IMR-90 (cell line): ENCODE measurements around the gene AOPEP. TPM values are rescaled to one million over a fixed set of nuclear protein-coding genes. Genes with fewer than 3 reads are reported as not detected.
A peak's percentile ranks its signal among the peaks of the same experiment; 100 is the strongest.

Experiments used
- ATAC-seq: fragments of 200-7000 bp; cut with Tn5 transposase; 2 replicates; pipeline ENCODE4 v1.9.1; 2020; ENCODE audit warnings: low read depth, mild to moderate bottlenecking, moderate library complexity
- BruUV-seq: library from RNA; stranded (reverse); fragments of 400-500 nt; replicated peaks from 2 replicates; lab custom pipeline; 2021; lab: Mats Ljungman, UMichigan
- CTCF ChIA-PET: fragments of 300-600 bp; formaldehyde crosslinking; extraction: SDS; loops from one replicate; lab custom pipeline; 2021; ENCODE audit warnings: antibody characterized with exemption; lab: Yijun Ruan, JAX
- POLR2A ChIA-PET: fragments of 300-600 bp; sonication (Branson Sonifier 250); formaldehyde crosslinking; loops from one replicate; lab custom pipeline; 2022; ENCODE audit warnings: antibody characterized with exemption; ENCODE audit not compliant: unreplicated experiment; lab: Charles Lee
- DNase-seq: peaks from one replicate; pipeline ENCODE4 v3.0.0; 2013
- H2AFZ ChIP-seq: replicated peaks from 2 replicates; pipeline ENCODE3; 2013; ENCODE audit warnings: low read length, mild to moderate bottlenecking; ENCODE audit not compliant: poor library complexity
- H2AK5ac ChIP-seq: 2 replicates; pipeline ENCODE4 v1.6.1; 2013; ENCODE audit warnings: low read depth, low read length, inconsistent platforms
- H2AK9ac ChIP-seq: replicated peaks from 2 replicates; pipeline ENCODE3; 2013; ENCODE audit warnings: mild to moderate bottlenecking, low read depth, low read length, moderate library complexity; ENCODE audit not compliant: poor library complexity
- H2BK120ac ChIP-seq: 2 replicates; pipeline ENCODE4 v1.6.1; 2013; ENCODE audit warnings: low read depth, low read length, inconsistent platforms
- H2BK15ac ChIP-seq: 3 replicates; pipeline ENCODE4 v1.6.1; 2013; ENCODE audit warnings: low read depth, low read length, inconsistent platforms
- H2BK20ac ChIP-seq: 2 replicates; pipeline ENCODE4 v1.6.1; 2013; ENCODE audit warnings: low read depth, mild to moderate bottlenecking, inconsistent platforms, low read length, moderate library complexity
- H2BK5ac ChIP-seq: 2 replicates; pipeline ENCODE4 v1.6.1; 2013; ENCODE audit warnings: mild to moderate bottlenecking, low read depth, low read length, inconsistent platforms; ENCODE audit not compliant: poor library complexity, severe bottlenecking
- H3K14ac ChIP-seq: replicated peaks from 2 replicates; pipeline ENCODE4 v1.6.1; 2013; ENCODE audit warnings: low read depth, low read length, inconsistent platforms
- H3K18ac ChIP-seq: 2 replicates; pipeline ENCODE4 v1.6.1; 2013; ENCODE audit warnings: low read depth, low read length, control low read depth
- H3K23ac ChIP-seq: 2 replicates; pipeline ENCODE4 v1.6.1; 2013; ENCODE audit warnings: low read depth, low read length, inconsistent platforms
- H3K27ac ChIP-seq: 2 replicates; pipeline ENCODE4 v1.5.1; 2013; ENCODE audit warnings: mild to moderate bottlenecking, control low read depth, low read length; ENCODE audit not compliant: insufficient read depth
- H3K27me3 ChIP-seq: 2 replicates; pipeline ENCODE4 v1.6.1; 2013; ENCODE audit warnings: low read length; ENCODE audit not compliant: control insufficient read depth, insufficient read depth
- H3K36me3 ChIP-seq: 2 replicates; pipeline ENCODE4 v1.6.1; 2013; ENCODE audit warnings: low read length, mixed read lengths; ENCODE audit not compliant: control insufficient read depth, insufficient read depth
- H3K4ac ChIP-seq: 2 replicates; pipeline ENCODE4 v1.6.1; 2013; ENCODE audit warnings: low read depth, low read length, inconsistent platforms
- H3K4me1 ChIP-seq: 2 replicates; pipeline ENCODE4 v1.6.1; 2013; ENCODE audit warnings: low read length, mixed read lengths; ENCODE audit not compliant: control insufficient read depth, insufficient read depth
- H3K4me2 ChIP-seq: 2 replicates; pipeline ENCODE4 v1.6.1; 2013; ENCODE audit warnings: low read depth, mild to moderate bottlenecking, control low read depth, low read length, moderate library complexity
- H3K4me3 ChIP-seq: 2 replicates; pipeline ENCODE4 v1.5.1; 2013; ENCODE audit warnings: low read depth, mild to moderate bottlenecking, control low read depth, low read length, moderate library complexity; ENCODE audit not compliant: insufficient read depth
- H3K56ac ChIP-seq: 2 replicates; pipeline ENCODE4 v1.6.1; 2013; ENCODE audit warnings: low read length, inconsistent platforms; ENCODE audit not compliant: insufficient read depth; ENCODE audit errors: extremely low read depth
- H3K79me1 ChIP-seq, 2 experiments: 2 replicates each; pipeline ENCODE4 v1.6.1; 2013; ENCODE audit warnings: low read length in 2 of 2, inconsistent platforms in 1 of 2, low read depth in 1 of 2
- H3K9ac ChIP-seq: 2 replicates; pipeline ENCODE4 v1.6.1; 2013; ENCODE audit warnings: low read depth, low read length, control low read depth
- H3K9me1 ChIP-seq: 2 replicates; pipeline ENCODE4 v1.6.1; 2013; ENCODE audit warnings: low read length, inconsistent platforms; ENCODE audit not compliant: insufficient read depth
- H3K9me3 ChIP-seq: 2 replicates; pipeline ENCODE4 v1.6.1; 2013; ENCODE audit warnings: low read length; ENCODE audit not compliant: control insufficient read depth, insufficient read depth
- H4K20me1 ChIP-seq: 2 replicates; pipeline ENCODE4 v1.6.1; 2013; ENCODE audit warnings: low read length, inconsistent platforms; ENCODE audit not compliant: insufficient read depth
- H4K5ac ChIP-seq: 2 replicates; pipeline ENCODE4 v1.6.1; 2013; ENCODE audit warnings: mild to moderate bottlenecking, low read depth, low read length, control low read depth
- H4K8ac ChIP-seq, 2 experiments: 2 replicates each; pipeline ENCODE4 v1.6.1; 2013; ENCODE audit warnings: low read depth in 2 of 2, low read length in 2 of 2, control low read depth in 1 of 2, inconsistent platforms in 1 of 2
- H4K91ac ChIP-seq: 2 replicates; pipeline ENCODE4 v1.6.1; 2013; ENCODE audit warnings: low read depth, low read length, inconsistent platforms; ENCODE audit not compliant: insufficient read depth
- CEBPB ChIP-seq: IDR thresholded peaks from 2 replicates; pipeline ENCODE4 v1.6.1; 2012; ENCODE audit warnings: low read depth, low read length, improper control_type of control experiment
- CHD1 ChIP-seq: IDR thresholded peaks from 2 replicates; pipeline ENCODE4 v1.6.1; 2012; ENCODE audit warnings: low read depth, low read length, improper control_type of control experiment
- FOS ChIP-seq: fragments of 150-350 bp; IDR thresholded peaks from 2 replicates; pipeline ENCODE4 v1.6.1; 2016; ENCODE audit warnings: low read depth, low read length
- MXI1 ChIP-seq: IDR thresholded peaks from 2 replicates; pipeline ENCODE4 v1.6.1; 2012; ENCODE audit warnings: low read depth, mild to moderate bottlenecking, low read length, moderate library complexity, borderline replicate concordance
- POLR2A ChIP-seq: IDR thresholded peaks from 2 replicates; pipeline ENCODE4 v1.6.1; 2012; ENCODE audit warnings: mild to moderate bottlenecking, low read depth, low read length
- SMC3 ChIP-seq: fragments of 150-350 bp; IDR thresholded peaks from 2 replicates; pipeline ENCODE4 v1.6.1; 2016; ENCODE audit warnings: low read depth, mild to moderate bottlenecking, antibody characterized with exemption, low read length, moderate library complexity
- USF2 ChIP-seq: fragments of 150-350 bp; IDR thresholded peaks from 2 replicates; pipeline ENCODE4 v1.6.1; 2017; ENCODE audit warnings: mild to moderate bottlenecking, antibody characterized with exemption, low read length, low read depth
- WGBS, 2 experiments: methylation state at CpG; one replicate each; pipeline versions ENCODE4 v1.1.5 to v1.1.7; 2013; ENCODE audit warnings: missing lambda C conversion rate in 2 of 2; ENCODE audit not compliant: insufficient read length in 1 of 2; ENCODE audit errors: extremely low coverage in 2 of 2; 5-methylcytosine and 5-hydroxymethylcytosine counted together
- dilution Hi-C: fragments of 300-500 bp; cut with HindIII; formaldehyde crosslinking; loops from one replicate; pipeline ENCODE4 v1.14.3; 2018; ENCODE audit warnings: low sequenced_read_pairs; ENCODE audit not compliant: unreplicated experiment
- in situ Hi-C: fragments of 300-500 bp; cut with MboI; formaldehyde crosslinking; loops from 3 replicates; pipeline ENCODE4 v1.14.3; 2019; ENCODE audit warnings: low sequenced_read_pairs, inconsistent platforms, mixed read lengths
- intact Hi-C: fragments of 100-400 bp; cut with micrococcal nuclease; formaldehyde crosslinking; loops from 2 replicates; pipeline ENCODE4 v1.10.0; 2022
- polyA plus RNA-seq, 3 experiments: library from polyadenylated mRNA; depleted of rRNA; stranded (reverse); fragments of >200 nt; gene quantifications; 2 replicates each; pipeline ENCODE4 v1.2.3, GENCODE V29; 2012; ENCODE audit warnings: low replicate concordance in 1 of 3
- total RNA-seq: library from RNA; depleted of rRNA; stranded (reverse); fragments of >200 nt; gene quantifications from 2 replicates; pipeline ENCODE4 v1.2.3, GENCODE V29; 2012

Gene AOPEP
- total and polyA plus RNA-seq, 2 of the 4 experiments (the other 2 are of a cell fraction): 34.9 to 38.7 TPM

DNA sequence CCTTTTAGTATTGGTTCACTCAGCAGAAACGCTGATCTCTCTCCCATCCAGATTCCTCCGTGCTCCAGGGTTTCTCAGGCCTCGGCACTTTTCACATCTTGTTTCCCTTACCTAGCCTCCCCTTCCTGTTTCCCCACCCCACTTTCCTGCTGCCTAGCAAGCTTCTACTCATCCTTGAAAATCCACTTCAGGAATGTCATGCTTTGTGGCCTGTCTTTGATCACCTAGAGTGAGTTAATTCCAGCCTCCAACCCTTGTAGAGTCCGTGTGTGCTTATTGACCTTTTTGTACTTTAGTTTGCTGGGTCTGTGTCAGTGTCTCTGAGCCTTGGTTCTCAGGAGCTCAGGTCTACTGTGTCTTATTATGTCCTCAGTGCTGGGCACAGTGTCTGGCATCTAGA, 116.6 kb downstream of the AOPEP start:
- TF ChIP-seq CHD1 (no peak), USF2 (no peak), SMC3 (no peak), POLR2A (no peak), MXI1 (no peak), FOS (no peak), CEBPB (no peak)
- 0 out of 4 replicates have a peak, but pooled peaks cover 7 to 8% of the 10 kb centered on the region in 2 experiments for H3K79me1 ChIP-seq
- H3K4ac ChIP-seq: 0 out of 2 replicates have a peak overlapping the region, but pooled peaks have one; percentile 29
- intact Hi-C loops (no loop called here), in situ Hi-C loops (no loop called here), dilution Hi-C loops (no loop called here)
- H3K14ac ChIP-seq: no peak overlapping the region
- ChIA-PET CTCF (no interaction called here), POLR2A (no interaction called here)
- H3K4me1 ChIP-seq: peaks cover 10% of the 10 kb centered on the region
- no peaks in the 10 kb centered on the region for H3K36me3 ChIP-seq
- no peak overlapping the region for H2AFZ ChIP-seq
- H4K5ac ChIP-seq: peak overlapping the region; percentile 20; the same call in 1 of the 2 replicates
- no TSS peak for BruUV-seq
- H2AK5ac ChIP-seq: 0 out of 2 replicates have a peak overlapping the region, but pooled peaks have one; percentile 7
- no peaks in the 10 kb centered on the region; the same call in 1 of the 2 replicates for H3K9me3 ChIP-seq
- peak overlapping the region; percentile 2; the same call in 1 of the 2 replicates for H3K18ac ChIP-seq
- H4K8ac ChIP-seq: 0 out of 4 replicates have a peak overlapping the region, but pooled peaks of 1 of the 2 experiments have one; percentile 10
- H2BK15ac ChIP-seq: no peak overlapping the region
- H3K27me3 ChIP-seq: no peaks in the 10 kb centered on the region
- DNase-seq: no peak
- H3K56ac ChIP-seq: no peak overlapping the region
- H2AK9ac ChIP-seq: no peak overlapping the region
- no peak overlapping the region for H2BK5ac ChIP-seq
- no peak overlapping the region for H4K91ac ChIP-seq
- no peak overlapping the region for H3K27ac ChIP-seq
- peaks cover 14% of the 10 kb centered on the region for H3K9me1 ChIP-seq
- no peak for ATAC-seq
- no peak overlapping the region for H3K4me3 ChIP-seq
- H3K23ac ChIP-seq: no peak overlapping the region
- no peaks in the 10 kb centered on the region for H4K20me1 ChIP-seq
- no peak overlapping the region for H3K4me2 ChIP-seq
- H2BK20ac ChIP-seq: no peak overlapping the region
- no peak overlapping the region for H3K9ac ChIP-seq
- WGBS, 2 experiments: 81% methylated on average over 2 of the region's 4 CpGs; no CpG with 5 or more reads in 1 of the 2 experiments
- H2BK120ac ChIP-seq: no peak overlapping the region
